Activated T-helper 2 cell treated with anti-CD3 and anti-CD28 coated beads, Interferon-gamma antibody, Interleukin-2, Interleukin-4, amounts not matched to agents 10 μg/mL and 5 μg/mL and 100 μg/mL, durations not matched to agents 14 hours and 24 hours and 36 hours (primary cell): ENCODE measurements around the gene SRGAP2B. TPM values are rescaled to one million over a fixed set of nuclear protein-coding genes. Genes with fewer than 3 reads are reported as not detected.
A peak's percentile ranks its signal among the peaks of the same experiment; 100 is the strongest.
"Not testable (repeated sequence)": the region's sequence is repeated elsewhere in the genome, so short reads cannot be mapped to it uniquely, and the experiment has no call there.

ENCODE experiments used
- DNase-seq: peaks from one replicate; pipeline ENCODE4 v3.0.0; 2021; ENCODE audit warnings: low spot score
- H3K27ac Mint-ChIP-seq: one replicate; pipeline ENCODE4 v1.8.0; 2021; ENCODE audit warnings: mixed read lengths
- H3K27me3 Mint-ChIP-seq: one replicate; pipeline ENCODE4 v1.8.0; 2021; ENCODE audit warnings: low read depth, mixed read lengths
- H3K36me3 Mint-ChIP-seq: one replicate; pipeline ENCODE4 v1.8.0; 2021; ENCODE audit warnings: low read depth, mixed read lengths
- H3K4me1 Mint-ChIP-seq: one replicate; pipeline ENCODE4 v1.8.0; 2021; ENCODE audit warnings: low read depth, mixed read lengths
- H3K4me3 Mint-ChIP-seq: one replicate; pipeline ENCODE4 v1.8.0; 2021; ENCODE audit warnings: low read depth, mild to moderate bottlenecking, moderate library complexity, mixed read lengths
- H3K9me3 Mint-ChIP-seq: one replicate; pipeline ENCODE4 v1.8.0; 2021; ENCODE audit warnings: mixed read lengths
- intact Hi-C: fragments of 100-400 bp; cut with micrococcal nuclease; formaldehyde crosslinking; loops from one replicate; pipeline ENCODE4 v1.15.1; 2023
- total RNA-seq: library from RNA; stranded (reverse); gene quantifications from 2 replicates; pipeline ENCODE4 v1.2.3, GENCODE V29; 2022

Gene SRGAP2B
- total RNA-seq, 1 donor from 2014 or later, result 43.5 TPM

DNA sequence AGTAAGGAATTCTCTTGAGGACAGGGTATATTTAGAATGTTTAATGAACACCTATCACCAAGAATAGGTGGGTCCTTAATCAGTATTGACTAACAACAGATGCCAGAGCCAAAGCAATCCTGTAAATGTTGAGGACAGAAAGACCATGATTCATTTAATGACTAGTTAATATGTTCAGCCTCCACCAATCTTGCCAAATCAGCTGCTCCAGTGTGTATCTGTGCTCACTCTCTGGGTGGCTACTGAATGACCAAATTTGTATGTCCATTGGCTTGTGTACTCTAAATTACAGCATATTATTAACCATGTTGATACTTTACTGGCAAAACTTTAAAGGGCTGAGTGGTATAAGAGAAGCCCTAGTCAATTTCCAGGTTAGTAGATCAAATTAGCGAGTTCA is 130.9 kb downstream of the SRGAP2B start:
- H3K27ac Mint-ChIP-seq, H3K36me3 Mint-ChIP-seq, H3K4me1 Mint-ChIP-seq, DNase-seq, H3K4me3 Mint-ChIP-seq, H3K27me3 Mint-ChIP-seq, H3K9me3 Mint-ChIP-seq, intact Hi-C loops: not testable (repeated sequence)

DNA sequence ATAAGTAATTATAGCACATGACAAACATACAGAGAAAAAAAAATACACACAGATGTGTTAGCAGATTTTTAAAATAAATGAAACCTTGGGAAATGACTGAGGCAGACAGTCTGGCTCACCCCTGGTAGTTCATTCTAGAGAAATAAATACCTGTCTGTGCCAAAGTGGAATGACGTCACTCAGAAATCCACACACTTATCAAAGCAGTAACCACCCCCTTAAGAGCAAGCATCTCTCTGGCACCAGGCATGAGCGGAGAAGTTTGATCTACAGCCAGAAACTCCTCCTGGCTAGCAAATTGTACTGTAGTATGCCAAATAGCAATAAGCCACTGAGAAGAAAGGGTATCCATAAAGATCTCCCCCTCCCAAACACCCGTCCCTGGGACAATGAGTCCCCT is 131.6 kb downstream of the SRGAP2B start:
- H3K9me3 Mint-ChIP-seq, H3K27me3 Mint-ChIP-seq, intact Hi-C loops, H3K4me1 Mint-ChIP-seq, H3K4me3 Mint-ChIP-seq, DNase-seq, H3K36me3 Mint-ChIP-seq, H3K27ac Mint-ChIP-seq: not testable (repeated sequence)

DNA sequence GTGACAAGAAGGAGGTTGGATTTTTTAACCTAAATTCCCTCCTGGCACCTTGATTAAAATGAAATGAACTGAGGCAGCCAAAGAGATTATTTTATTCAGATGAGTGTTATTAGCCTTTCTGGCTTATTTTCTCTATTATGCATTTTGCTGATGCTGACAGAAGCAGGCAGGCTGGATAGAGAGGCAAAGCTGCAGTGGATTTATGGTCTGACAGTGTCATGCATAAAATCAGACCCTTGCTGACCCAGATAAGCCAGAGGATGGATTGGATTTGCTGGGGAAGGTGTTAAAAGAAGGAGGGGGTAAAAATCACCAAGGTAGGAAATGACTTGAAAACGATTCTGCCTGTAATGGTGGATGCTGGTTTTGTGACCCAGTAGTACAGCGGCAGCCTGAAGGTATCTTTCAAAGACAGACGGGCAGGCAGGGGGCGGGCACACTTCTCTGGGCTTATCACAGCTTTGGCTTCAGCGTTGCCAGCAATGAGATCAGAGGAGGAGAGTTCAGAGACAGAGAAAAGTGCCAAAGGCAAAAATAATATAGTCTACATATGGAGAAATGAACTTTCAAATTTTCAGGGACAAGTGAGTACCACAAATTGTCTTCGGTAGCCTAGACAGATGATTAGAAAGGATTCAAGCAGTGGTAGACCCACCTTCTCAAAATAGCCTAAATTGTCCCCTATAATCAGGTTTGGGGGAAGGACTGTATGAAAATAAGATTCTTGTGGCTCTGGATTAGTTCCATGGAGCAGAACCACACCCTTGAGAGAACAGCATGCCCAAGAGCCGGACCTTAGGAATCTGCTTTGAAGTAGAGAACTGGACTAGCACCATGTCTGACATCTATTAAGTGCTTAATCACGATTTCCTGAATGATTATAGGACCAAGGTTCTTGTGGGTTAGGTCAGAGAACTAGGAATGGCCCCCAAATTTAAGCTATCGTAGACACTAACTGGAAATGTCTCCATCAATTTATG is 133.2 kb downstream of the SRGAP2B start:
- H3K27ac Mint-ChIP-seq, DNase-seq, H3K4me3 Mint-ChIP-seq, H3K4me1 Mint-ChIP-seq, H3K9me3 Mint-ChIP-seq, H3K27me3 Mint-ChIP-seq, H3K36me3 Mint-ChIP-seq, intact Hi-C loops: not testable (repeated sequence)

DNA sequence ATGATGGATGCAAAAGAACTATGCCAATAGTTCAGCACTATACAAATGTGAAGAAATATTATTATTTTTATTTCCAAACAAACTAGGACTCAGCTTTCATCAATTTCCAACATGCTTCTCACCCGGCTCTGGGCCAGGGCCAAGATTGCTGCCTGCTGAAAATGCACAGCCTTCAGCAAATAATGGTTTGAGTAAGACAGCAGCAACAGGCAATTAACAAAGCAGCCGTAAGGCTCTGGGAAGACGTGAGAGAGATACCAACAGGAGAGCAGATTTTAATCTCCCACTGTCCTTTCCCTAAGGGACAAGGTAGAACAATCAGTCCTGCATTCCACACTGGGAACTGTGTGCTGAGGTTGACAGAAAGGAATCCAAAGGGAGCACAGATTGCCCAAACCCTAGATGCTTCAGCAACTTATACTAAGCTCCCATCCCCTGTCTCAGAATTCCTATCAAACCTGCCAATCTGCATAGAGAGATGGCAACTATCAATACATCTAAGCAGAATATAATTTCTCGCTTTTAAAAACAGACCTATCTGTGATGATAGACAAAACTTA is 134.1 kb downstream of the SRGAP2B start:
- DNase-seq, H3K36me3 Mint-ChIP-seq, intact Hi-C loops, H3K9me3 Mint-ChIP-seq, H3K4me3 Mint-ChIP-seq, H3K27me3 Mint-ChIP-seq, H3K27ac Mint-ChIP-seq, H3K4me1 Mint-ChIP-seq: not testable (repeated sequence)

DNA sequence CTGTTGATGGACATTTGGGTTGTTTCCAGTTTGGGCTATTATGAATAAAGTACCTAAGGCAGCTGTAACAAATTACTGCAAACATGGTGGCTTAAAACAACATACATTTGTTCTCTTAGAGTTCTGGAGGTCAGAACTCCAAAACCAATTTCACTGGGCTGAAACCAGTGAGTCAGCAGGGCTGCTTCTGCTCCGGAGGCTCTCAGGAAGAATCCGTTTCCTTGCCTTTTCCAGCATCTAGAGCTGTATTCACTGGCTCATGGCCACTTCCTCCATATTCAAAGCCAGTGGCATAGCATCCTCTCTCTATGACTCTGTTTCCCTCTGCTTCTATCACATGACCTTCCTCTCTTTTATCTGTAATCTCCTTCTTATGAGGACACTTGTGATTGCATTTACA is 146.7 kb downstream of the SRGAP2B start:
- H3K27me3 Mint-ChIP-seq, H3K9me3 Mint-ChIP-seq, H3K4me1 Mint-ChIP-seq, H3K27ac Mint-ChIP-seq, intact Hi-C loops, DNase-seq, H3K36me3 Mint-ChIP-seq, H3K4me3 Mint-ChIP-seq: not testable (repeated sequence)

DNA sequence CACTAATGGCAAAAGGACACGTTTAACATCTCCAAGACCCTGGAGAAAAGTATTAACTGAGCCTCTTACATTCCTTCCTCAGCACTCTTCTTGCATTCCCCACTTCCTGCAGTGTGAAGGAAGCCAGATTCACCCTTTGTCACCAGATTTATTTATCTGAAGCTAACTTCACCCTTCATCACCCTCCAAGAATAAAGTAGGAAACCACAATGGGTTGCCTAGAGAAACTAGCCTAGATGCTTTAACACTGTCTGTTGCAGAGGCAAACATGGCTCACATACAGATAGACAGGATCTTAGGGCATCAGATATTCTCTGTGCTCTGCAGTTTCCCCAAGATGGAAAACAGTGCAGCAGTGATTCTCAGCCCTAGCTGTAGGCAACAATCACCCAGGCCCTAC is 147.6 kb downstream of the SRGAP2B start:
- DNase-seq, H3K9me3 Mint-ChIP-seq, intact Hi-C loops, H3K27ac Mint-ChIP-seq, H3K4me1 Mint-ChIP-seq, H3K4me3 Mint-ChIP-seq, H3K36me3 Mint-ChIP-seq, H3K27me3 Mint-ChIP-seq: not testable (repeated sequence)

DNA sequence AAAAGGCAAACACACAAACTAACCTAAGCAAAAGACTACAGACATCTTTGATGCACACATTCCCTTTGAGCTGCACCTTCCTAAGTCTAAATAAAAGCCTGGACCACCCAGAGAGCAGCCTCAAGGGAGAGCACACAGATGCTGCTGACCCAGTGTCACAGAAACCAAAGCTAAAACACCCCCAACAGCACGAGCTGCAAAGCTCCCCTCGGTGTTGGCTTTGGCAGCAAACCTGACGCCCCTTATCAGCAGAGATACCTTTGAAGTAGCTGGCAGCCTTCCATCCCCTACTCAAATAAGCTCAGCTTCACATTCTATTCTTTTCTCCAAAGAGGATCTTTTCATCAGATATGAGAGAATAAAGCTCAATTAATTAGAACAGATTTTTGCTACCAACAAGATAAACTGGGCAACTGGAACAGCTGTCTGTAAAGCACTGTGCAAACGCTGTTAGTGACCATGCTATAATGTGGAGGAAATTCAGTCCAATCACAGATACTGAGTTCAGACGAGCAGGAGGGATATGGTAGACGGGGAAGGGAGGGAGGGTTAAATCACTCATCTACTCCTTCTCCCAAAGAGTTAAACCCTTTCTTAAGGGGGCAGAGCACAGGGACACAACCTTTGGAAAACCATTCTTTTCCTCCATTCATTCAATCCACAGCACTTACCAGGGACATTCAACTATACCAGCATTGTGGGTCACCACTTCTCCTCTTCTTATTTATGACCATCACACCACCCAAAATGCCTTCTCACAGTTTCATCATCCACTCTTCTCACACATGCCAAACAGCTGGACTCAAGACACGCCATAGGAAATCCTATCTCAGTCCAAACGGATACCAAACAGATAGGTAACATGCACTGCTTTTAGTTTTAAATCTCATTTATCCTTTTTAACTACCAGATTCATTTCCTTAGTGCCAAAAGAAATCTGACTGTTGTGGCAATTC is 148.3 kb downstream of the SRGAP2B start:
- H3K27ac Mint-ChIP-seq, H3K4me1 Mint-ChIP-seq, H3K4me3 Mint-ChIP-seq, H3K9me3 Mint-ChIP-seq, intact Hi-C loops, H3K36me3 Mint-ChIP-seq, H3K27me3 Mint-ChIP-seq, DNase-seq: not testable (repeated sequence)

DNA sequence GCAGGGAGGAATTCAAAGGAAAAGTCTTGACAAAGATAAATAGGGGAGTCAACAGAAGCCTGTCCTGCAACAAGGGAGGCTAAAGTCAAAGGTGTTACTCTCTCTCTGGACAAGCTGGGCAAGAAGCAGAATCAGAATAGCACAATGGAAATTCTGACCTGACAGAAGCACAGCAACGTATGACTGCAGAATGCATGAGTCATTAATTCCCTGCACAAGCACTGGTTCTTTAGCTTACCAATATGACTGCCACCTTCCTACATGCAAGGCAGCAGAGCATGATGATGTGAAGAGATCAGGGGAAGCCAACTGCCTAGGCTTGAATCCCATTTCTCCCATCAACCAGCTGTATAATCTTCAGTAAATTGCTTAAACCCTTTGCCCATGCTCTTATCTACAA is 153.4 kb downstream of the SRGAP2B start:
- intact Hi-C loops, H3K27me3 Mint-ChIP-seq, H3K36me3 Mint-ChIP-seq, H3K4me3 Mint-ChIP-seq, H3K4me1 Mint-ChIP-seq, DNase-seq, H3K9me3 Mint-ChIP-seq: not testable (repeated sequence)
- H3K27ac Mint-ChIP-seq, result peak overlapping the region; percentile 84

DNA sequence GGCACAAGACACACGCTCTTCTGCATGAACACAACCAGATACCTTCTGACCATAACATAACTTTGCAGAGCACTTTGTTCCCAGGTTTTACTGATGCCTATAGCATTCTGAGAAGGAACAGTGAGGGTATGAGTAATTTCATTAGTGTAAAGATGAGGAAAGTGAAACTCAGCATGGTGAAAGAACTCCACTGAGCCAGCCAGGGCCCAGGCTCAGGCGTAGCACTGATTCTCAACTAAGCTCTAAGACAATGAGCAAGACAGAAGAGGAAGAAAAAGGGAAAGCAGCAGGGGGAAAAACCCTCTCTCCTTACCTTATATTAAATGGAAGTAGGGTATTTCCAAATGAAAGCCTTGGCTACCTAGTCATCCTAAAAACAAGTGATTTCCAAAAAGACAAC is 155.1 kb downstream of the SRGAP2B start:
- H3K36me3 Mint-ChIP-seq, H3K27me3 Mint-ChIP-seq, H3K9me3 Mint-ChIP-seq, H3K4me1 Mint-ChIP-seq, intact Hi-C loops, DNase-seq: not testable (repeated sequence)
- Mint-ChIP-seq H3K27ac (peak overlapping the region; percentile 87), H3K4me3 (peak overlapping the region; percentile 62)

DNA sequence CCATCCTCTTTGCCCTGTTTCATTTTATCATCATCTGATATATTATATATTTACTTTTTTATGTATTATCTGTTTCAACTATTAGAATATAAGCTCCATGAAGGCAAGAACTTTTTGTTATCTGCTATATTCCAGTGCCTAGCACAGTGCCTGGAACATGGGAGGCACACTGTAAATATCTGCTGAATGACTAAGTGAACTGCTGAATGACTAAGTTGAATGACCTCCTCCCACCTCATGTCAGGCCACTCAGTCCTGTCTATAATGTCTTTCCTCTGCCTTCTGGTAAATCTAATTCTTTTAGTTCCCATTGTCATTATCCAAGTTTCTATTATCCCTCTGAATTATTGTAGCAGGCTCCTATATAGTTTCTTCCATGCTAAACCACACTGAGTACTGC is 156.5 kb downstream of the SRGAP2B start:
- H3K36me3 Mint-ChIP-seq, H3K4me3 Mint-ChIP-seq, intact Hi-C loops, H3K27ac Mint-ChIP-seq, DNase-seq, H3K4me1 Mint-ChIP-seq, H3K27me3 Mint-ChIP-seq, H3K9me3 Mint-ChIP-seq: not testable (repeated sequence)

DNA sequence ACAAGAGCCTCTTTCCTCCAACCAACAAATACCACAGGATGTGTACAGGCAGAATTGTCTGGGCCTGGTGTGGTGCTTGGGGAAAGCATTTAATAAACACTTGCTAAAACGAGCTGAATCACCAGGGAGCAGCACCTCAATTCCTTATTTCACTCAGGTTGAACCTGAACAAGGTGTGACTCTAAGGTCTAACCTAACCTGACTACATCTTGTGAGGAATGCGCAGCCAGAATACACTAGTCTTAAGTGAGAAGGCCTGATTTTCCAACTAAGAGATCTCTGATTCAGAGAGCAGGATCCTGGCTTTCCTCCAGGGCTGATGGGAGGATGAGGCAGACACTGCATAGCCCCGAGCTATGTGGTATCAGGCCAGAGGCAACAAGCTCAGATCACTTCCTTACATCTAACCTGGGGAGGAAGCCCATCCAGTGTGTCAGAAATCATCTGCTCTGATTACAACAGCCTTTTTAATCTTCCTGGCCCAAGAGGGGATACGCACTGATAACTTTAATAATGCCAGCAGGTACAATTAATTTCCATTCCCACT is 158.9 kb downstream of the SRGAP2B start:
- H3K9me3 Mint-ChIP-seq, H3K4me1 Mint-ChIP-seq, H3K4me3 Mint-ChIP-seq, intact Hi-C loops, DNase-seq, H3K27ac Mint-ChIP-seq, H3K36me3 Mint-ChIP-seq, H3K27me3 Mint-ChIP-seq: not testable (repeated sequence)

DNA sequence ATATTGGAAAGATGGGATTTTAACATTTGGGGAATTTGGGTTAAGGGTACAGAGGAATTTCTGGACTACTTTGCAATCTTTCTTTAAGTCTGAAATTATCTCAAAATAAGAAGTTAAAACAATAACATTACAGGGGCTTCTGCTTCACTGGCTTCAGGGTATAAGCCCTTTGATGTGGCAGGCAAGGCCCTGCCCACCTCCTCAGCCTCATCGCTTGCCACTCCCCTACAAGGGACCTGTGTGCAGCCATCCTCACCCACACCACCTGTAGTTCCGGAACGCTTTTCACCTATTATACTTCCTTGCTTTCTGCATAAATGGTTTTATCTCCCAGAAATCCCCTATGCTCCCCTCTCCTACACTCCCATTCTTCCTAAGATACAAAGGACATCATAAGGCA is 159.8 kb downstream of the SRGAP2B start:
- H3K36me3 Mint-ChIP-seq, H3K27me3 Mint-ChIP-seq, H3K9me3 Mint-ChIP-seq, DNase-seq, intact Hi-C loops, H3K27ac Mint-ChIP-seq, H3K4me3 Mint-ChIP-seq, H3K4me1 Mint-ChIP-seq: not testable (repeated sequence)
